ENCODE measurements around the gene GOLGB1.
"Not testable (repeated sequence)": the region's sequence is repeated elsewhere in the genome, so short reads cannot be mapped to it uniquely, and the experiment has no call there.

Gene GOLGB1

GRCh38 chr3:121749276-121750086 lies at the start of gene GOLGB1:
TSS of gene GOLGB1 (minus strand) at chr3:121749741. CDS start at chr3:121730971, 18,770 bp downstream.
- DNase-seq: peak; percentile 98

- no peak for DNase-seq
These were observed 47.4 kb upstream of the GOLGB1 start for GRCh38 chr3:121796970-121797369.

GRCh38 chr3:121794264-121794983 lies 44.9 kb upstream of the GOLGB1 start:
- DNase-seq: no peak

GRCh38 chr3:121793078-121793477 lies 43.5 kb upstream of the GOLGB1 start:
- DNase-seq: no peak

- no peak for DNase-seq
These were observed 36.9 kb upstream of the GOLGB1 start for GRCh38 chr3:121786485-121786884.

- DNase-seq: not testable (repeated sequence)
These were observed 33.2 kb upstream of the GOLGB1 start for GRCh38 chr3:121782784-121783183.

- DNase-seq: no peak
These were observed 32.1 kb upstream of the GOLGB1 start for GRCh38 chr3:121781611-121782010.

GRCh38 chr3:121775095-121775494 lies 25.6 kb upstream of the GOLGB1 start:
- not testable (repeated sequence) for DNase-seq

GRCh38 chr3:121769246-121769645 lies 19.7 kb upstream of the GOLGB1 start:
- DNase-seq: no peak

- DNase-seq: no peak
These were observed 18.9 kb upstream of the GOLGB1 start for GRCh38 chr3:121768452-121768851.

- DNase-seq: no peak
These were observed 10.1 kb upstream of the GOLGB1 start for GRCh38 chr3:121759541-121760202.

GRCh38 chr3:121758727-121759450 lies 9.3 kb upstream of the GOLGB1 start:
- DNase-seq: no peak

- no peak for DNase-seq
These were observed 8.4 kb upstream of the GOLGB1 start for GRCh38 chr3:121757812-121758545.

GRCh38 chr3:121757087-121757811 lies 7.7 kb upstream of the GOLGB1 start:
- DNase-seq: no peak

- DNase-seq: no peak
These were observed 3.2 kb upstream of the GOLGB1 start for GRCh38 chr3:121752772-121753171.

- DNase-seq: no peak
These were observed 2.7 kb upstream of the GOLGB1 start for GRCh38 chr3:121752261-121752660.

- DNase-seq: no peak
These were observed 510 bp upstream of the GOLGB1 start for GRCh38 chr3:121750087-121750415.

- DNase-seq: no peak
These were observed 763 bp downstream of the GOLGB1 start for GRCh38 chr3:121748680-121749275.

GRCh38 chr3:121747976-121748375 lies 1.6 kb downstream of the GOLGB1 start:
- no peak for DNase-seq

GRCh38 chr3:121743106-121743505 lies 6.4 kb downstream of the GOLGB1 start:
- DNase-seq: not testable (repeated sequence)

- no peak for DNase-seq
These were observed 8.6 kb downstream of the GOLGB1 start for GRCh38 chr3:121740896-121741295.
